ENCODE measurements around the gene KCNK6. TPM values are rescaled to one million over a fixed set of nuclear protein-coding genes. Genes with fewer than 3 reads are reported as not detected.

Gene KCNK6
- total and polyA plus RNA-seq, 2 of the 8 experiments (the other 6 are each of a cell fraction or from before 2014, with no cell fraction given): 10.6 to 13.3 TPM

DNA sequence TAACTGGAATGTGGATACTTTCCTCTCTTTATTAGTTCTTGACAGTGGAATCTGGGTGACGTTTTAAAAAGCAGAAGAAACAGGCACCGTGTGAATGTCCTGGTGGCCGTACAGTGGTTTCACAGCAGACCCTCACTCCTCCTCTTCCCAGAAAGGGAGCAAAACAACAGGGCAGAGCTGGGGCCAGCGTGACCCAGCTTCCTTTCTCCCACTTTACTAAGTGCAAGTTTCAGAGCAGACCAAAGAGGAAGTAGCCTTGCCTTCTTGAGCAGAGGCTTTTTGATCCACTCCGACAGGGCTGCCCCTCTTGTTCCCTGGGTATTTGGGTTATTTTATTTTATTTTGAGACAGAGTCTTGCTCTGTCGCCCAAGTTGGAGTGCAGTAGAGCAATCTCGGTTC is 35.2 kb upstream of the KCNK6 start:
- Histone ChIP-seq H3K23ac (ENCODE audit: insufficient read length) (no peak overlapping the region), H2BK5ac (ENCODE audit: low read depth, low read length) (no peak overlapping the region), H4K8ac (ENCODE audit: extremely low read depth, insufficient read depth, low read length) (no peak overlapping the region), H3K27ac (ENCODE audit: low read depth, low read length) (no peak overlapping the region), H3K56ac (replicated peaks; ENCODE audit: insufficient read length, low read depth, low read length) (no peak overlapping the region), H3K9ac (replicated peaks in 1 of 4; ENCODE audit: extremely low read depth in 1 of 4, low read depth in 3 of 4, low read length in 3 of 4) (no peak overlapping the region), H3K23me2 (ENCODE audit: low read depth, low read length) (no peaks in the 10 kb centered on the region), H3K79me2 (ENCODE audit: control insufficient read depth in 1 of 2, insufficient read depth in 2 of 2, low read length in 2 of 2) (peaks cover 3 to 38% of the 10 kb centered on the region in 2 experiments; a peak in 3 of 4 replicates), H3K4ac (replicated peaks; ENCODE audit: insufficient read length, low read depth, low read length) (no peak overlapping the region), H2BK12ac (ENCODE audit: low read depth, low read length) (no peak overlapping the region), H4K91ac (replicated peaks; ENCODE audit: insufficient read length, low read length) (no peak overlapping the region), H3K18ac (ENCODE audit: extremely low read depth, low read length) (no peak overlapping the region), H3K79me1 (ENCODE audit: low read depth, low read length) (peaks cover 20% of the 10 kb centered on the region), H3K4me2 (ENCODE audit: insufficient read depth in 1 of 2, low read depth in 2 of 2, low read length in 2 of 2) (no peak overlapping the region), H4K5ac (ENCODE audit: insufficient read length, low read depth, low read length) (no peak overlapping the region), H4K20me1 (replicated peaks in 1 of 2; ENCODE audit: control insufficient read depth in 1 of 2, insufficient read depth in 2 of 2, low read length in 2 of 2) (peaks cover 17 to 30% of the 10 kb centered on the region in 2 experiments), H3K9me3 (ENCODE audit: insufficient read depth in 2 of 2, low read depth in 1 of 2, low read length in 1 of 2) (no peaks in the 10 kb centered on the region), H2AK5ac (ENCODE audit: low read depth, low read length) (no peak overlapping the region), H2BK20ac (ENCODE audit: low read length) (no peak overlapping the region), H3K27me3 (replicated peaks in 1 of 4; ENCODE audit: control insufficient read depth in 3 of 4, extremely low read depth in 1 of 4, insufficient read depth in 3 of 4, low read length in 3 of 4) (no peaks in the 10 kb centered on the region), H3K4me3 (ENCODE audit: extremely low read depth in 1 of 4, insufficient read depth in 2 of 4, low read depth in 3 of 4, low read length in 4 of 4) (no peak overlapping the region), H3K4me1 (replicated peaks in 1 of 4; ENCODE audit: control insufficient read depth in 3 of 4, insufficient read depth in 4 of 4, low read length in 3 of 4) (no peaks in the 10 kb centered on the region), H2BK15ac (ENCODE audit: low read length) (no peak overlapping the region), H2BK120ac (replicated peaks; ENCODE audit: low read depth, low read length) (no peak overlapping the region), H2AFZ (ENCODE audit: low read length) (no peak overlapping the region), H3K36me3 (ENCODE audit: control insufficient read depth in 2 of 4, insufficient read depth in 4 of 4, low read length in 3 of 4) (peaks cover 8 to 42% (median 20%) of the 10 kb centered on the region in 4 experiments), H3K14ac (ENCODE audit: insufficient read length) (no peak overlapping the region)
- WGBS, 2 experiments (ENCODE audit: extremely low coverage in 1 of 2, insufficient coverage in 1 of 2, insufficient read length in 1 of 2, insufficient replicate concordance in 2 of 2, low coverage in 1 of 2, low lambda C conversion rate in 2 of 2, missing lambda C conversion rate in 1 of 2): 91% methylated on average over 7 of the region's 7 CpGs; no CpG with 5 or more reads in 1 of the 2 experiments
- FAIRE-seq (no peak), DNase-seq (ENCODE audit: low read depth in 1 of 2, low spot score in 2 of 2) (no peak)
- POLR2A ChIA-PET (ENCODE audit: partially characterized antibody): interaction anchor here (1.4 to 2.5 kb wide), 3 partner anchors 9 to 19 kb away, joined by 3 to 10 read pairs (median 10); partner anchors contain the start of gene SPINT2
- CTCF ChIA-PET (ENCODE audit: partially characterized antibody): interaction anchor here (1.2 to 2.3 kb wide), 5 partner anchors 11 to 41 kb away, joined by 4 to 10 read pairs (median 5); partner anchors contain the start of gene C19orf33
- TF ChIP-seq ASH2L (IDR thresholded peaks at IDR 0.05; ENCODE audit: low read length) (no peak), TAF7 (optimal IDR thresholded peaks at IDR 0.05; ENCODE audit: borderline replicate concordance, low read depth, low read length) (no peak), EP300 (IDR thresholded peaks at IDR 0.05; ENCODE audit: borderline replicate concordance in 1 of 2, low read depth in 2 of 2, low read length in 2 of 2) (no peak), ZNF274 (IDR thresholded peaks at IDR 0.05; ENCODE audit: borderline replicate concordance, extremely low read depth, low read length) (no peak), BCL11A (IDR thresholded peaks at IDR 0.05; ENCODE audit: low read depth in 2 of 2, low read length in 2 of 2) (no peak)
- TF ChIP-seq, protein P1, sequence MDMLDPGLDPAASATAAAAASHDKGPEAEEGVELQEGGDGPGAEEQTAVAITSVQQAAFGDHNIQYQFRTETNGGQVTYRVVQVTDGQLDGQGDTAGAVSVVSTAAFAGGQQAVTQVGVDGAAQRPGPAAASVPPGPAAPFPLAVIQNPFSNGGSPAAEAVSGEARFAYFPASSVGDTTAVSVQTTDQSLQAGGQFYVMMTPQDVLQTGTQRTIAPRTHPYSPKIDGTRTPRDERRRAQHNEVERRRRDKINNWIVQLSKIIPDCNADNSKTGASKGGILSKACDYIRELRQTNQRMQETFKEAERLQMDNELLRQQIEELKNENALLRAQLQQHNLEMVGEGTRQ (IDR thresholded peaks at IDR 0.05; ENCODE audit: low read length): no peak

Data from H1 (cell line).